Lower leg skin (tissue), 4 donors: ENCODE results near the gene SLC17A9. TPM values are rescaled to one million over a fixed set of nuclear protein-coding genes. Genes with fewer than 3 reads are reported as not detected.

Source experiments
- DNase-seq, 2 donors: peaks; one replicate each; pipeline ENCODE4 v3.0.0-alpha.2; 2019; ENCODE audit warnings: low spot score in 2 of 2
- H3K4me3 ChIP-seq: fragments of 200-600 bp; sonication (generic); 2 replicates; pipeline ENCODE4 v1.5.1; 2017; ENCODE audit warnings: mild to moderate bottlenecking, low read depth; ENCODE audit not compliant: poor library complexity, severe bottlenecking
- CTCF ChIP-seq, 3 donors: fragments of 450-650 bp; IDR thresholded peaks; one replicate each; pipeline ENCODE4 v1.5.1; 2016; ENCODE audit warnings: antibody characterized with exemption in 3 of 3, mild to moderate bottlenecking in 3 of 3, moderate library complexity in 2 of 3
- POLR2A ChIP-seq, 2 donors: fragments of 450-650 bp; IDR thresholded peaks; one replicate each; pipeline ENCODE4 v1.6.1; 2016 to 2017; ENCODE audit warnings: antibody characterized with exemption in 2 of 2, mild to moderate bottlenecking in 1 of 2, moderate library complexity in 1 of 2
- WGBS, 2 donors: methylation state at CpG; one replicate each; pipeline ENCODE4 v1.1.5; 2018; 5-methylcytosine and 5-hydroxymethylcytosine counted together
- intact Hi-C: fragments of 100-400 bp; cut with DNase I; formaldehyde crosslinking; loops from one replicate; pipeline ENCODE4 v1.15.0; 2023; ENCODE audit warnings: low total_unique reads
- total RNA-seq, 4 donors: library from RNA; depleted of rRNA; stranded (reverse); fragments of >200 nt; gene quantifications; one replicate each; pipeline ENCODE4 v1.1.0, GENCODE V29; 2016

The SLC17A9 gene
- total RNA-seq, 4 donors from 2014 or later: 0.46 to 1.1 (median 0.73) TPM

GRCh38 chr20:62941792-62942191, 10.7 kb upstream of the SLC17A9 start:
- intact Hi-C loops: no loop called here
- WGBS, 2 donors: 91 to 100% methylated on average over 1 of the region's 1 CpG
- H3K4me3 ChIP-seq: no peak overlapping the region
- DNase-seq: no peak
- TF ChIP-seq POLR2A (IDR thresholded peaks at IDR 0.05) (no peak), CTCF (IDR thresholded peaks at IDR 0.05) (no peak)

- TF ChIP-seq CTCF (IDR thresholded peaks at IDR 0.05) (no peak), POLR2A (IDR thresholded peaks at IDR 0.05) (no peak)
- intact Hi-C loops: no loop called here
Observed at GRCh38 chr20:62942456-62942855, 10.1 kb upstream of the SLC17A9 start.

GRCh38 chr20:62943396-62943795, 9.1 kb upstream of the SLC17A9 start:
- intact Hi-C loops: no loop called here
- no peak for TF ChIP-seq POLR2A (IDR thresholded peaks at IDR 0.05)
- TF ChIP-seq CTCF (IDR thresholded peaks at IDR 0.05): no peak
- DNase-seq: no peak
- H3K4me3 ChIP-seq: no peak overlapping the region
- WGBS, 2 donors: 91 to 93% methylated on average over 14 of the region's 14 CpGs

More at GRCh38 chr20:62942456-62942855, 10.1 kb upstream of the SLC17A9 start:
- DNase-seq: no peak
- 90 to 92% methylated on average over 2 of the region's 2 CpGs for WGBS, 2 donors
- no peak overlapping the region for H3K4me3 ChIP-seq

GRCh38 chr20:62944184-62944583, 8.3 kb upstream of the SLC17A9 start:
- 94% methylated on average over 8 of the region's 8 CpGs for WGBS, 2 donors
- no peak for DNase-seq
- intact Hi-C loops: no loop called here
- TF ChIP-seq CTCF (IDR thresholded peaks at IDR 0.05) (no peak), POLR2A (IDR thresholded peaks at IDR 0.05) (no peak)
- H3K4me3 ChIP-seq: no peak overlapping the region

GRCh38 chr20:62944746-62945145, 7.8 kb upstream of the SLC17A9 start:
- DNase-seq: no peak
- no peak overlapping the region for H3K4me3 ChIP-seq
- no peak for TF ChIP-seq CTCF (IDR thresholded peaks at IDR 0.05)
- TF ChIP-seq POLR2A (IDR thresholded peaks at IDR 0.05): no peak
- WGBS, 2 donors: 93 to 94% methylated on average over 10 of the region's 10 CpGs
- intact Hi-C loops: no loop called here

GRCh38 chr20:62945771-62946339, 6.7 kb upstream of the SLC17A9 start:
- WGBS, 2 donors: 92 to 95% methylated on average over 25 of the region's 25 CpGs
- no peak for DNase-seq
- no peak overlapping the region for H3K4me3 ChIP-seq
- intact Hi-C loops: no loop called here
- TF ChIP-seq POLR2A (IDR thresholded peaks at IDR 0.05) (no peak), CTCF (IDR thresholded peaks at IDR 0.05) (no peak)
